ENCODE measurements around the gene PDE4D. TPM values are rescaled to one million over a fixed set of nuclear protein-coding genes. Genes with fewer than 3 reads are reported as not detected.

The PDE4D gene
- total RNA-seq, 2 experiments from 2014 or later = 0.50 to 0.51 TPM

GRCh38 chr5:58939664-58940063 lies 953.9 kb downstream of the PDE4D start:
- Histone ChIP-seq H3K4me3 (ENCODE audit: low read depth, low read length, poor library complexity, severe bottlenecking) (no peak overlapping the region), H2AFZ (ENCODE audit: low read length) (no peak overlapping the region), H3K9me2 (ENCODE audit: insufficient read depth, low read length) (peaks cover 4% of the 10 kb centered on the region; the same call in 1 of the 2 replicates), H3K9me3 (ENCODE audit: low read length) (no peaks in the 10 kb centered on the region), H3K4me2 (ENCODE audit: low read length) (no peak overlapping the region), H4K20me1 (ENCODE audit: insufficient read depth, low read length) (no peaks in the 10 kb centered on the region), H3K36me3 (ENCODE audit: insufficient read depth, low read length) (no peaks in the 10 kb centered on the region), H3K27ac (ENCODE audit: low read depth, low read length, poor library complexity, severe bottlenecking) (no peak overlapping the region), H3K79me2 (ENCODE audit: insufficient read depth, low read depth, low read length) (no peaks in the 10 kb centered on the region), H3K4me1 (ENCODE audit: insufficient read depth, low read length, poor library complexity, severe bottlenecking) (no peaks in the 10 kb centered on the region)
- TF ChIP-seq EZH2phosphoT487 (IDR thresholded peaks at IDR 0.05; ENCODE audit: borderline replicate concordance, low read depth, low read length) (no peak), CTCF (conservative IDR thresholded peaks at IDR 0.05; ENCODE audit: low read length) (no peak)
- ChIA-PET CTCF (ENCODE audit: unreplicated experiment) (no interaction called here), POLR2A (no interaction called here)
- no TSS peak for BruUV-seq (replicated peaks)
- intact Hi-C loops (cut with micrococcal nuclease; ENCODE audit: unreplicated experiment) = no loop called here
- no peak for DNase-seq (ENCODE audit: low spot score)

- Histone ChIP-seq H3K27ac (ENCODE audit: low read depth, low read length, poor library complexity, severe bottlenecking) (no peak overlapping the region), H3K4me3 (ENCODE audit: low read depth, low read length, poor library complexity, severe bottlenecking) (no peak overlapping the region), H4K20me1 (ENCODE audit: insufficient read depth, low read length) (no peaks in the 10 kb centered on the region), H3K4me1 (ENCODE audit: insufficient read depth, low read length, poor library complexity, severe bottlenecking) (no peaks in the 10 kb centered on the region), H3K9me2 (ENCODE audit: insufficient read depth, low read length) (peaks cover 4% of the 10 kb centered on the region; the same call in 1 of the 2 replicates), H2AFZ (ENCODE audit: low read length) (no peak overlapping the region), H3K9me3 (ENCODE audit: low read length) (no peaks in the 10 kb centered on the region), H3K36me3 (ENCODE audit: insufficient read depth, low read length) (no peaks in the 10 kb centered on the region), H3K4me2 (ENCODE audit: low read length) (no peak overlapping the region), H3K79me2 (ENCODE audit: insufficient read depth, low read depth, low read length) (no peaks in the 10 kb centered on the region)
- TF ChIP-seq CTCF (conservative IDR thresholded peaks at IDR 0.05; ENCODE audit: low read length) = no peak
- TF ChIP-seq EZH2phosphoT487 (IDR thresholded peaks at IDR 0.05; ENCODE audit: borderline replicate concordance, low read depth, low read length) = no peak
- intact Hi-C loops (cut with micrococcal nuclease; ENCODE audit: unreplicated experiment) = no loop called here
- no peak for DNase-seq (ENCODE audit: low spot score)
- BruUV-seq (replicated peaks) = no TSS peak
- ChIA-PET CTCF (ENCODE audit: unreplicated experiment) (no interaction called here), POLR2A (no interaction called here)
These were observed 954.7 kb downstream of the PDE4D start for GRCh38 chr5:58938563-58939424.

- no peak for TF ChIP-seq EZH2phosphoT487 (IDR thresholded peaks at IDR 0.05; ENCODE audit: borderline replicate concordance, low read depth, low read length)
- TF ChIP-seq CTCF (conservative IDR thresholded peaks at IDR 0.05; ENCODE audit: low read length) = no peak
- BruUV-seq (replicated peaks) = no TSS peak
- POLR2A ChIA-PET = no interaction called here
These were observed 956.4 kb downstream of the PDE4D start for GRCh38 chr5:58937031-58937681.

More at GRCh38 chr5:58937031-58937681, 956.4 kb downstream of the PDE4D start:
- Histone ChIP-seq H3K9me2 (ENCODE audit: insufficient read depth, low read length) (peaks cover 4% of the 10 kb centered on the region; the same call in 1 of the 2 replicates), H4K20me1 (ENCODE audit: insufficient read depth, low read length) (no peaks in the 10 kb centered on the region), H3K79me2 (ENCODE audit: insufficient read depth, low read depth, low read length) (no peaks in the 10 kb centered on the region), H3K4me1 (ENCODE audit: insufficient read depth, low read length, poor library complexity, severe bottlenecking) (no peaks in the 10 kb centered on the region), H2AFZ (ENCODE audit: low read length) (no peak overlapping the region), H3K4me2 (ENCODE audit: low read length) (no peak overlapping the region), H3K9me3 (ENCODE audit: low read length) (no peaks in the 10 kb centered on the region), H3K36me3 (ENCODE audit: insufficient read depth, low read length) (no peaks in the 10 kb centered on the region), H3K4me3 (ENCODE audit: low read depth, low read length, poor library complexity, severe bottlenecking) (no peak overlapping the region), H3K27ac (ENCODE audit: low read depth, low read length, poor library complexity, severe bottlenecking) (no peak overlapping the region)
- CTCF ChIA-PET (ENCODE audit: unreplicated experiment) = no interaction called here
- no peak for DNase-seq (ENCODE audit: low spot score)
- intact Hi-C loops (cut with micrococcal nuclease; ENCODE audit: unreplicated experiment) = no loop called here
